CD4-positive, alpha-beta T cell treated with Interleukin-15 for 1 hour (primary cell): ENCODE measurements around the gene CLEC2L.

Experiments used
- DNase-seq: peaks from one replicate; pipeline ENCODE4 v3.0.0-alpha.2; 2020

The CLEC2L gene

GRCh38 chr7:139523199-139523941, at the start of gene CLEC2L:
Gene CLEC2L, plus strand, starts transcription at chr7:139523685. Its CDS starts 243 bp downstream, at chr7:139523928.
- DNase-seq, result no peak

GRCh38 chr7:139476139-139476538, 47.3 kb upstream of the CLEC2L start:
- DNase-seq, result no peak

GRCh38 chr7:139476891-139477290, 46.6 kb upstream of the CLEC2L start:
- no peak for DNase-seq

GRCh38 chr7:139479620-139480019, 43.9 kb upstream of the CLEC2L start:
- DNase-seq, result no peak

- DNase-seq, result no peak
These were observed 42.1 kb upstream of the CLEC2L start for GRCh38 chr7:139481364-139481763.

GRCh38 chr7:139482122-139482521, 41.4 kb upstream of the CLEC2L start:
- DNase-seq, result no peak

GRCh38 chr7:139482662-139483466, 40.6 kb upstream of the CLEC2L start:
- DNase-seq, result no peak

GRCh38 chr7:139487366-139488080, 36.0 kb upstream of the CLEC2L start:
- no peak for DNase-seq

GRCh38 chr7:139488810-139489209, 34.7 kb upstream of the CLEC2L start:
- DNase-seq, result no peak

GRCh38 chr7:139490130-139490529, 33.4 kb upstream of the CLEC2L start:
- DNase-seq, result no peak

GRCh38 chr7:139492293-139492692, 31.2 kb upstream of the CLEC2L start:
- no peak for DNase-seq

- DNase-seq, result no peak
These were observed 28.5 kb upstream of the CLEC2L start for GRCh38 chr7:139494835-139495579.

- DNase-seq, result no peak
These were observed 27.8 kb upstream of the CLEC2L start for GRCh38 chr7:139495580-139496125.

- no peak for DNase-seq
These were observed 27.0 kb upstream of the CLEC2L start for GRCh38 chr7:139496528-139496927.

GRCh38 chr7:139500770-139501138, 22.7 kb upstream of the CLEC2L start:
- no peak for DNase-seq

- DNase-seq, result no peak
These were observed 21.3 kb upstream of the CLEC2L start for GRCh38 chr7:139502226-139502625.

GRCh38 chr7:139505563-139505962, 17.9 kb upstream of the CLEC2L start:
- no peak for DNase-seq

GRCh38 chr7:139509535-139509934, 13.9 kb upstream of the CLEC2L start:
- DNase-seq, result no peak

- DNase-seq, result no peak
These were observed 12.2 kb upstream of the CLEC2L start for GRCh38 chr7:139511315-139511714.

GRCh38 chr7:139515266-139515665, 8.2 kb upstream of the CLEC2L start:
- no peak for DNase-seq

- DNase-seq, result no peak
These were observed 2.0 kb upstream of the CLEC2L start for GRCh38 chr7:139521439-139521838.

GRCh38 chr7:139522830-139523198, 671 bp upstream of the CLEC2L start:
- no peak for DNase-seq
